ENCODE results near the gene CHRFAM7A. TPM values are rescaled to one million over a fixed set of nuclear protein-coding genes. Genes with fewer than 3 reads are reported as not detected.
"Not testable (repeated sequence)": the region's sequence is repeated elsewhere in the genome, so short reads cannot be mapped to it uniquely, and the experiment has no call there.

The CHRFAM7A gene
- total RNA-seq, result not detected

DNA sequence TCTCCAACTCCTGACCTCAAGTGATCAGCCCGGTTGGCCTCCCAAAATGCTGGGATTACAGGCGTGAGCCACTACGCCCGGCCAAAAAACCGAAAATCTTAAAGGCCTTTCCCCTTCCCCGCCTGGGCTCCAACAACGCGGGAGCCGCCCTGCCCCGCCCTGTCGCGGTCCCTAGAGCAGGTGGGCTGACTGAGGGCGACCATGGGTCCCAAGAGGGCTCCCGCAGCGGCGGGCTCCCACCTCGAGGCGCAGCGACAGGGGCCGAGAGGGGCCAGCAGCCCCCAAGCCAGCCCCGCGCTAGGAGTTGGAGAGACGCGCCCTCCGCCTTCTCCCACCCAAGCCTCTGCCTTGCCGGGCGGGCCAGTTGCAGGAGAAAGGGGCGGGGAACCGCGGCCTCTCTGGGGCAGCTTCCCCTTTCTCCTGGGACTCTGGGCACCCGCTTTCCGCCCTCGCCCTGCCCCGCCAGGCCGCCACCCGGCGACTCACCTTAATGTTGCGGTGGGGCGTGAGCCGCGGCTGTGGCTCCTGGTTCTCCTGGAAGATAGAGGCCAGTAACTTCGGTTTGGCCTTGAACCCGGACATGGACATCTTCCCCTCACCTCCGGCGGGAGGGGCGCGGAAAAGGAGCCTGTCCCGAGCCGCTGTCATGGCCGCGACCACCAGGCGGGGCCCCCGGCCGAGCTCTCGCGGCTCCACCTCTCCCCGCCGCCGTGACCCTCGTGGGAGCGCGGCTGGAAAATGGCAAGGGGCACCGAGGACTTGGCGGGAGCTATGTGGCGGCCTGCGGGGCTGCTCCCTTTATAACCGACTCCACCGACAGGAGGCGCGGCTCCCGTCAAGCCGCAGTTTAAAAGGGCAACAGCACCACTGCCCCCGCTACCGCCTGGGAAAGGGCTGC, at the start of gene CHRFAM7A:
TSS of gene CHRFAM7A (minus strand) at position 775 of the 898 bp plus-strand sequence. CDS start 10,189 bp downstream, outside the sequence.
- ATAC-seq, result peak; percentile 52

DNA sequence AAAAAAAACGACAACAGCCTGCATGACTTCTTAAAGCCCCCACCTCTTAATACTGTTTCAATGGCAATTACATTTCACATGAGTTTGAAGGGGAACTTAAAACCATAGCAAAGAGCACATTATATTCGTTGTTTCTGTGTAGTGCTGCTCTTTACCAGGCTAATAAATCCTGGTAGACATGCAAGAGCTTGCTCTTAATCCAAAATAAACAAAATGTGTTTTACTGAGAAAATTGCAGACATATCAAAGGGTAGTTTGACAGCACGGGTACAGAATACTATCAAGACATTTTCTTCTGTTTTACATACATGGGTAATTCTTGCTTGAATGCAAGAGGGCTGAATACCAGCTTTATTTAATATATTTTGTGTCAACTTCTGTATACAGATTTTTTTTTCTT, 45.0 kb upstream of the CHRFAM7A start:
- not testable (repeated sequence) for ATAC-seq

GRCh38 chr15:30435878-30436277, 42.5 kb upstream of the CHRFAM7A start:
- ATAC-seq, result not testable (repeated sequence)

DNA sequence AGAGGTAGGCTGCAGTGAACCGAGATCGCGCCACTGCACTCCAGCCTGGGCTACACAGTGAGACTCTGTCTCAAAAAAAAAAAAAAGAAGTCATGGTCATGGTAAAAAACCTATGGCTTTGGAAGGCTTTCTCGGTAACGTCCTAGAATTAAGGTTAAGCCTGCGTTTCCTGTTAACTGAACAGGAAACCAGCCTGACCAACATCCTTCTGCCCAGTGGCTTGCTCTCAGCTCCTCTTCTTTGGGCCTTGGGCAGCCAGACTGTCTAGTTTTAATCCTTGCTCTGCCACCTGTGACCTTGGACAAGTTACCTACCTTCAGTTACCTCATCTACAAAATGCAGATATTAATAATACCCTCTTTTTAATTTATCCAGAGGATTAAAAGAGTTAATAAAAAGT, 27.4 kb upstream of the CHRFAM7A start:
- not testable (repeated sequence) for ATAC-seq

GRCh38 chr15:30414160-30414559, 20.8 kb upstream of the CHRFAM7A start, which contains the start of gene GOLGA8R:
Gene GOLGA8R (minus strand): TSS chr15:30414260. CDS start chr15:30414162, 98 bp downstream.
- ATAC-seq, result not testable (repeated sequence)

DNA sequence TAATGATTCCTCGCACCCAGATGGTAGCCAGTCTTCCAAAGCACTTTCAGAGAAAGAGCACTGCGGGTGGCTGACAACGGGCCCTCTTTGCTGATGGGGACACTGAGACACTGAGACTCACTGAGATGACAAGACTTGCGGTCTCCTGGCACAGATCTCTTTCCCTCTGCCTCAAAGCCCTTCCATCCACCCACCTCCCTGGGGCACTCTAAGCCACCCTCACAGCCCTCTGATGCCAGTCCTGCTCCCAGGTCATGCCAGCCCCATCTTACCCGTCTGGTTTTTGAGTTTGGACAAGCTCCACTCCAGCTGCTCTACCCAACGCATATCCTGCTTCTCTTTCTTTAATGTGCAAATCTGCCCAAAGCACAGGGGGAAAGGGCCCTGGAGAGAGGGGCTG, 14.3 kb upstream of the CHRFAM7A start:
- not testable (repeated sequence) for ATAC-seq

- ATAC-seq, result peak; percentile 57
These were observed 5.6 kb upstream of the CHRFAM7A start for GRCh38 chr15:30398988-30399387.

GRCh38 chr15:30393664-30393991, 288 bp upstream of the CHRFAM7A start:
- ATAC-seq, result peak; percentile 33

GRCh38 chr15:30386318-30386887, 6.9 kb downstream of the CHRFAM7A start:
- not testable (repeated sequence) for ATAC-seq

GRCh38 chr15:30377082-30377413, 16.3 kb downstream of the CHRFAM7A start:
- not testable (repeated sequence) for ATAC-seq

- not testable (repeated sequence) for ATAC-seq
These were observed 16.8 kb downstream of the CHRFAM7A start for GRCh38 chr15:30376375-30377081.

GRCh38 chr15:30375872-30376271, 17.5 kb downstream of the CHRFAM7A start:
- ATAC-seq, result not testable (repeated sequence)

DNA sequence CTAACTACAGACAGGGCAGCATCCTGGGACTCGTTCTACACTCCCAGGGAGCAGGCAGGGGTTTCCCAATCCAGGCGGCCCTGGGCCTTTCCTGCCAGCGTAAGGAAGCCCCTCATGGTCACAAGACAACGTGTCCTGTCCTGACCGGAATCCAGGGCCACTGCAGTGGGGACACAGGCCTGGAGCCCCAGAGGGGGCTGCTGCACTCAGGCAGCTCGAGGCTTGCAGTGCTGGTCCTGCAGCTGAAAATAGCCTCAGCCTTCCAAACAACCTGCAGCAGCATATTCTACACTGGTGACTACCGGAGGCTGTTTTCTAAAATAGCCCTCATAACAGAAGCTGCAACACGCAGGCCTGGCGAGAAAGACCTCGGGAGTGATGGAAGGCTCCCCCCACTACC, 18.5 kb downstream of the CHRFAM7A start:
- not testable (repeated sequence) for ATAC-seq

DNA sequence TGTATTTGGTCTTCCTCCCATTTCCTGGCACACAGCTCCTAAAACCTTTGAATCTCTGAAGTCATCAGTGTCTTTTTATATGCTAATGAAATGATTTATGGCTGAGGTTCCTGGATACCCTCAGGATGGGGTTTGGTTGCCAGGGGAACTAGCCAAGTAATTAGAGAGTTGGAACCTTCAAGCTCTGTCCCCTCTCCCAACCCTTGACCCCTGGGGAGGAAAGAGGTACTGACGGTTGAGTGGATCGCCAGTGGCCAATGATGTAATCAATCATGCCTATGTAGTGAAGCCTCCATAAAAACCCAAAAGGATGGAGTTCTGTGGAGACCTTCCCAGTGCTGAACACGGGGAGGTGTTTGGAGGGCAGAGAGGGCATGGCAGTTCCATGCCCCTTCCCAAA, 25.1 kb downstream of the CHRFAM7A start:
- ATAC-seq, result not testable (repeated sequence)

GRCh38 chr15:30367246-30367645, 26.1 kb downstream of the CHRFAM7A start:
- ATAC-seq, result not testable (repeated sequence)

GRCh38 chr15:30361404-30361803, 31.9 kb downstream of the CHRFAM7A start:
- ATAC-seq, result not testable (repeated sequence)

- not testable (repeated sequence) for ATAC-seq
These were observed 32.4 kb downstream of the CHRFAM7A start for GRCh38 chr15:30360990-30361389.

- ATAC-seq, result not testable (repeated sequence)
These were observed 38.3 kb downstream of the CHRFAM7A start for GRCh38 chr15:30355043-30355442.

DNA sequence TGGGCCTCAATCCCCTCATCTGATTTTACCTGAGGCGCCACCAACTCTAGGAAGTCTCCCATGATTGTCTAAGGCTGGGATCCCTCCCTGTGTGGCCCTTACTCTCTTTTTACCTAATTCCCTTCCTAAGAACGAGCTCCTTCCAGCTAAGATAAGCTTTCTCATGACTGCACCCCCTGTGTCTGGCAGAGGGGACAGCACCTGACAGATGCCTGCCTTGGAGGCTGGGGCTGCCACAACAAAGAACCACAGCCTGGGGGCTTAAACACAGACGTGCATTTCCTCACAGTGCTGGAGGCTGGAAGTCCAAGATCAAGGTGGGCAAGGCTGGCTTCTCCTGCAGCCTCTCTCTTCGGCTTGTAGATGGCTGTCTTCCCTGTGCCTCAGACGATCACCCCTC, 43.5 kb downstream of the CHRFAM7A start:
- not testable (repeated sequence) for ATAC-seq

DNA sequence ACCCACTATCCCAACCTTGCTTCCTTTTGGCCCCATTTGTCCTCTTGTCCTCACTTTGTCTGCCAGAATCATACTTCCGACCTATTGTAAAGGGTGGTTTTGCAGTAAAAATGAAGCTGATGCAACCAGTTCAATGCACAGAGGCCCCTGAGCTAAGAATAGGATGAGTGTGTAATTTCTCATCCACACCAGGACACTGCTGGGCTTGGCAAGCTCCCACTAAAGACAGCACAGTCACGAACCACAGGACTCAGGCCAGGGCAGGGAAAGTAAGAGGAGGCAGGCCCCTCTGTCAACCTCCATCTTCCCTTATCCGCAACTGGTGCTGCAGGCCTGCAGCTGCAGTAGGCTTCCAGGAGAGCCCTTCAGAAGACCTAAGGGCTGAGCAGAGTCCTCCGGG, 56.8 kb downstream of the CHRFAM7A start:
- ATAC-seq, result not testable (repeated sequence)

DNA sequence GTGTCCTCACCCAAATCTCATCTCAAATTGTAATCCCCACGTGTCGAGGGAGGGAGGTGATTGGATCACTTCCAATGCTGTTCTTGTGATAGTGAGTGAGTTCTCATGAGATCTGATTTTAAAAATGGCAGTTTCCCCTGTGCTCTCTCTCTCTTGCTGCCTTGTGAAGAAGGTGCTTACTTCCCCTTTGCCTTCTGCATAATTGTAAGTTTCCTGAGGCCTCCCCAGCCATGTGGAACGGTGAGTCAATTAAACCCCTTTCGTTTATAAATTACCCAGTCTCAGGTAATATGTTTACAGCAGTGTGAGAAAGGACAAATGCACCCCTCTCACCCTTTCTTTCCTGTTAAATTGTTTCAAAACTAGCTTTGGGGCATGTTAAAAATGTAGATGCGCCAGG, 59.2 kb downstream of the CHRFAM7A start:
- ATAC-seq, result not testable (repeated sequence)

- not testable (repeated sequence) for ATAC-seq
These were observed 67.2 kb downstream of the CHRFAM7A start for GRCh38 chr15:30326145-30326544.

DNA sequence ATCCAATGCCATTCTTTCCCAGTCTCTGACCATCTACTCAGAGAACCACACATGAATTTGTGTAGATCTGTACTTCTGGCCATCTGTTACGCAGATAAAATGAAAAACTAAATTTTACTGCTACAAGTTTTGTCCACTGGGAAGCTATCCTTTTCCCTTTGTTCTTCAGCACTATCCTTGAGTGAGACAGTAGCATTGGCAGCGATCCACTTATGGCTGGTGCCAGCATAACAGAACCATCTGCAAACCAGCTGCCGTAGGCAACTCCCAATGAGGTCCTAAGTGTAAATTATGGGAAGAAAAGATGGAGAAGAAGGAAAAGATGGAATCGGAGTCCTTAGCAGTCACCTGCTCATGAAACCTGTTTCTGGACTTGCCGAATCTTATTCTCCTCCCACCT, 72.3 kb downstream of the CHRFAM7A start:
- not testable (repeated sequence) for ATAC-seq
